ENCODE data around the gene ELAC2. TPM values are rescaled to one million over a fixed set of nuclear protein-coding genes. Genes with fewer than 3 reads are reported as not detected.

The ELAC2 gene
- total RNA-seq, 1 experiment from 2014 or later, result 38.9 TPM

- no TSS peak for BruUV-seq (replicated peaks)
- H3K4me3 Mint-ChIP-seq (ENCODE audit: unreplicated experiment), result no peak overlapping the region
- no peaks in the 10 kb centered on the region for H3K27me3 ChIP-seq (replicated peaks; ENCODE audit: control insufficient read depth, insufficient read depth, low read length)
- H3K36me3 ChIP-seq (ENCODE audit: control insufficient read depth, insufficient read depth, low read length), result no peaks in the 10 kb centered on the region; the same call in 1 of the 2 replicates
- no peaks in the 10 kb centered on the region for H3K4me1 Mint-ChIP-seq (ENCODE audit: low read depth, unreplicated experiment)
- no peak overlapping the region for H3K4me3 ChIP-seq (ENCODE audit: low read depth, low read length)
- H3K9me3 Mint-ChIP-seq (ENCODE audit: unreplicated experiment), result no peaks in the 10 kb centered on the region
- no peaks in the 10 kb centered on the region for H3K9me3 ChIP-seq
- no peaks in the 10 kb centered on the region for H3K27me3 Mint-ChIP-seq (ENCODE audit: insufficient read depth, unreplicated experiment)
- no peak for DNase-seq
- no peaks in the 10 kb centered on the region for H3K4me1 ChIP-seq
- H3K27ac Mint-ChIP-seq (ENCODE audit: unreplicated experiment), result no peak overlapping the region
- H3K36me3 Mint-ChIP-seq (ENCODE audit: insufficient read depth, unreplicated experiment), result peaks cover 45% of the 10 kb centered on the region
- POLR2A ChIA-PET, result no interaction called here
- CTCF ChIA-PET, result no interaction called here
- TF ChIP-seq, protein P1, sequence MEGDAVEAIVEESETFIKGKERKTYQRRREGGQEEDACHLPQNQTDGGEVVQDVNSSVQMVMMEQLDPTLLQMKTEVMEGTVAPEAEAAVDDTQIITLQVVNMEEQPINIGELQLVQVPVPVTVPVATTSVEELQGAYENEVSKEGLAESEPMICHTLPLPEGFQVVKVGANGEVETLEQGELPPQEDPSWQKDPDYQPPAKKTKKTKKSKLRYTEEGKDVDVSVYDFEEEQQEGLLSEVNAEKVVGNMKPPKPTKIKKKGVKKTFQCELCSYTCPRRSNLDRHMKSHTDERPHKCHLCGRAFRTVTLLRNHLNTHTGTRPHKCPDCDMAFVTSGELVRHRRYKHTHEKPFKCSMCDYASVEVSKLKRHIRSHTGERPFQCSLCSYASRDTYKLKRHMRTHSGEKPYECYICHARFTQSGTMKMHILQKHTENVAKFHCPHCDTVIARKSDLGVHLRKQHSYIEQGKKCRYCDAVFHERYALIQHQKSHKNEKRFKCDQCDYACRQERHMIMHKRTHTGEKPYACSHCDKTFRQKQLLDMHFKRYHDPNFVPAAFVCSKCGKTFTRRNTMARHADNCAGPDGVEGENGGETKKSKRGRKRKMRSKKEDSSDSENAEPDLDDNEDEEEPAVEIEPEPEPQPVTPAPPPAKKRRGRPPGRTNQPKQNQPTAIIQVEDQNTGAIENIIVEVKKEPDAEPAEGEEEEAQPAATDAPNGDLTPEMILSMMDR (IDR thresholded peaks at IDR 0.05; ENCODE audit: insufficient read depth in 1 of 2, low read depth in 1 of 2, low read length in 1 of 2, severe bottlenecking in 1 of 2, unreplicated experiment in 1 of 2), result no peak
- intact Hi-C loops (cut with micrococcal nuclease; ENCODE audit: unreplicated experiment), result no loop called here
These were observed 21.9 kb downstream of the ELAC2 start for GRCh38 chr17:12995896-12996295.

GRCh38 chr17:12995106-12995895 is 22.5 kb downstream of the ELAC2 start:
- CTCF ChIA-PET, result no interaction called here
- BruUV-seq (replicated peaks), result no TSS peak
- no peaks in the 10 kb centered on the region for H3K4me1 ChIP-seq
- no peaks in the 10 kb centered on the region for H3K9me3 ChIP-seq
- TF ChIP-seq, protein P1 (IDR thresholded peaks at IDR 0.05; ENCODE audit: insufficient read depth in 1 of 2, low read depth in 1 of 2, low read length in 1 of 2, severe bottlenecking in 1 of 2, unreplicated experiment in 1 of 2), result no peak
- intact Hi-C loops (cut with micrococcal nuclease; ENCODE audit: unreplicated experiment), result no loop called here
- H3K27me3 Mint-ChIP-seq (ENCODE audit: insufficient read depth, unreplicated experiment), result no peaks in the 10 kb centered on the region
- H3K9me3 Mint-ChIP-seq (ENCODE audit: unreplicated experiment), result no peaks in the 10 kb centered on the region
- H3K36me3 ChIP-seq (ENCODE audit: control insufficient read depth, insufficient read depth, low read length), result no peaks in the 10 kb centered on the region; the same call in 1 of the 2 replicates
- H3K4me3 Mint-ChIP-seq (ENCODE audit: unreplicated experiment), result no peak overlapping the region
- DNase-seq, result no peak
- no peak overlapping the region for H3K4me3 ChIP-seq (ENCODE audit: low read depth, low read length)
- POLR2A ChIA-PET, result no interaction called here
- H3K27me3 ChIP-seq (replicated peaks; ENCODE audit: control insufficient read depth, insufficient read depth, low read length), result no peaks in the 10 kb centered on the region
- peaks cover 44% of the 10 kb centered on the region for H3K36me3 Mint-ChIP-seq (ENCODE audit: insufficient read depth, unreplicated experiment)
- H3K4me1 Mint-ChIP-seq (ENCODE audit: low read depth, unreplicated experiment), result no peaks in the 10 kb centered on the region
- no peak overlapping the region for H3K27ac Mint-ChIP-seq (ENCODE audit: unreplicated experiment)

GRCh38 chr17:12994341-12995074 is 23.3 kb downstream of the ELAC2 start:
- POLR2A ChIA-PET, result no interaction called here

More at GRCh38 chr17:12994341-12995074, 23.3 kb downstream of the ELAC2 start:
- Histone ChIP-seq H3K36me3 (ENCODE audit: control insufficient read depth, insufficient read depth, low read length) (no peaks in the 10 kb centered on the region; the same call in 1 of the 2 replicates), H3K4me1 (no peaks in the 10 kb centered on the region), H3K9me3 (no peaks in the 10 kb centered on the region), H3K27me3 (replicated peaks; ENCODE audit: control insufficient read depth, insufficient read depth, low read length) (no peaks in the 10 kb centered on the region), H3K4me3 (ENCODE audit: low read depth, low read length) (no peak overlapping the region)
- H3K27me3 Mint-ChIP-seq (ENCODE audit: insufficient read depth, unreplicated experiment), result no peaks in the 10 kb centered on the region
- BruUV-seq (replicated peaks), result no TSS peak
- CTCF ChIA-PET, result no interaction called here
- TF ChIP-seq, protein P1 (IDR thresholded peaks at IDR 0.05; ENCODE audit: insufficient read depth in 1 of 2, low read depth in 1 of 2, low read length in 1 of 2, severe bottlenecking in 1 of 2, unreplicated experiment in 1 of 2), result no peak
- no peak overlapping the region for H3K4me3 Mint-ChIP-seq (ENCODE audit: unreplicated experiment)
- intact Hi-C loops (cut with micrococcal nuclease; ENCODE audit: unreplicated experiment), result no loop called here
- no peaks in the 10 kb centered on the region for H3K9me3 Mint-ChIP-seq (ENCODE audit: unreplicated experiment)
- H3K27ac Mint-ChIP-seq (ENCODE audit: unreplicated experiment), result no peak overlapping the region
- peaks cover 38% of the 10 kb centered on the region for H3K36me3 Mint-ChIP-seq (ENCODE audit: insufficient read depth, unreplicated experiment)
- no peak for DNase-seq
- H3K4me1 Mint-ChIP-seq (ENCODE audit: low read depth, unreplicated experiment), result no peaks in the 10 kb centered on the region

Data from Caco-2 (cell line).